Measurements from ENCODE around the gene OR6B1. TPM values are rescaled to one million over a fixed set of nuclear protein-coding genes. Genes with fewer than 3 reads are reported as not detected.

OR6B1 gene
- total RNA-seq, 1 experiment from 2014 or later: not detected

DNA sequence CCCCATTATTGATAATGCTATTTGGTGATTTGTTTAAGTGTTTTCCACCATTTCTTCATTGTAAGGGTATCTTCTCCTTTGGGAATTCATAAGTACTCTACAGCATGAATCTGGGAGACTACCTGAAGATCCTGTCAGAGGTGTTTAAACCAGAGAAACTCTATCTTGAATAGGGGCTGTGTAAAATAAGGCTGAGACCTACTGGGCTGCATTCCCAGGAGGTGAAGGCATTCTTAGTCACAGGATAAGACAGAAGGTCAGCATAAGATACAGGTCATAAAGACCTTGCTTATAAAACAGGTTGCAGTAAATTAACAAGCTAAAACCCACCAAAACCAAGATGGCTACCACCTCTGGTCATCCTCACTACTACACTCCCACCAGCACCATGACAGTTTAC lies 35.3 kb downstream of the OR6B1 start:
- H3K27ac Mint-ChIP-seq (ENCODE audit: low read depth, unreplicated experiment): no peak overlapping the region

DNA sequence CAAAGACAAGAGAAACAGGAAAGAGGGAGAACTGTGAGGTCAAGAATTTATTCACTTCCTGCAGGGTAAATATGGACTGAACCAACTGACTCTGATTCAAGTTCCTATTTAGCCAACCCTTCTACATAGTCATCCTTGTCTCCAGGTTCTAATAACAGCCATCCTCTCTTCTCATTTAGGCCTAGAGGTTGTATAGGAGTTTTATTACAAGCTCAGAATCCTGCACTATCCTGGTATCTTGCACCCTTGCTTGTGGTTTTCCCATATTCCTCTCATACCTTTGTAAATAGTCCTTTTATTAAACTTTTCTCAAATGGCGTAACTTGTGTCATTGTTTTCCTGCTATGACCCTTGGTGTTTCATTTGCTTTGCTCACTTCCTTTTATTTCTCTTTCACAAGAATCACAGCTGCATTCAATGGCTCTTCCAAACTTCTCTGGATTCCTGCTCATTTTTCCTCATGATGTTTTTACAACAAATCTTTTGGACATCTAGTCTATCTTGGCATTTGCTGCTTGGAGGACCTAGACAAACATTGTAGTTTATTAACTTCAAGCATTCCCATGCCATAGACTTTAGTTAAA lies 36.3 kb downstream of the OR6B1 start:
- CTCF ChIA-PET: interaction anchor here (1.0 to 1.4 kb wide), 2 partner anchors 9 to 10 kb away, joined by 3 read pairs; no protein-coding TSS in a partner anchor
- intact Hi-C loops (cut with micrococcal nuclease): no loop called here
- H3K9me3 Mint-ChIP-seq (ENCODE audit: unreplicated experiment): no peaks in the 10 kb centered on the region
- H3K36me3 Mint-ChIP-seq (ENCODE audit: insufficient read depth, unreplicated experiment): no peaks in the 10 kb centered on the region
- DNase-seq (ENCODE audit: unreplicated experiment): no peak
- TF ChIP-seq, protein P1, sequence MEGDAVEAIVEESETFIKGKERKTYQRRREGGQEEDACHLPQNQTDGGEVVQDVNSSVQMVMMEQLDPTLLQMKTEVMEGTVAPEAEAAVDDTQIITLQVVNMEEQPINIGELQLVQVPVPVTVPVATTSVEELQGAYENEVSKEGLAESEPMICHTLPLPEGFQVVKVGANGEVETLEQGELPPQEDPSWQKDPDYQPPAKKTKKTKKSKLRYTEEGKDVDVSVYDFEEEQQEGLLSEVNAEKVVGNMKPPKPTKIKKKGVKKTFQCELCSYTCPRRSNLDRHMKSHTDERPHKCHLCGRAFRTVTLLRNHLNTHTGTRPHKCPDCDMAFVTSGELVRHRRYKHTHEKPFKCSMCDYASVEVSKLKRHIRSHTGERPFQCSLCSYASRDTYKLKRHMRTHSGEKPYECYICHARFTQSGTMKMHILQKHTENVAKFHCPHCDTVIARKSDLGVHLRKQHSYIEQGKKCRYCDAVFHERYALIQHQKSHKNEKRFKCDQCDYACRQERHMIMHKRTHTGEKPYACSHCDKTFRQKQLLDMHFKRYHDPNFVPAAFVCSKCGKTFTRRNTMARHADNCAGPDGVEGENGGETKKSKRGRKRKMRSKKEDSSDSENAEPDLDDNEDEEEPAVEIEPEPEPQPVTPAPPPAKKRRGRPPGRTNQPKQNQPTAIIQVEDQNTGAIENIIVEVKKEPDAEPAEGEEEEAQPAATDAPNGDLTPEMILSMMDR (IDR thresholded peaks at IDR 0.05; ENCODE audit: unreplicated experiment): no peak
- no peak overlapping the region for H3K27ac Mint-ChIP-seq (ENCODE audit: low read depth, unreplicated experiment)
- H3K4me1 Mint-ChIP-seq (ENCODE audit: insufficient read depth, unreplicated experiment): no peaks in the 10 kb centered on the region
- H3K27me3 Mint-ChIP-seq (ENCODE audit: insufficient read depth, unreplicated experiment): peaks cover 30% of the 10 kb centered on the region
- H3K4me3 Mint-ChIP-seq (ENCODE audit: unreplicated experiment): no peak overlapping the region
- no TSS peak for BruUV-seq (replicated peaks)
- POLR2A ChIA-PET: no interaction called here

More for the DNA sequence above, 35.3 kb downstream of the OR6B1 start:
- Mint-ChIP-seq H3K4me1 (ENCODE audit: insufficient read depth, unreplicated experiment) (no peaks in the 10 kb centered on the region), H3K36me3 (ENCODE audit: insufficient read depth, unreplicated experiment) (no peaks in the 10 kb centered on the region), H3K27me3 (ENCODE audit: insufficient read depth, unreplicated experiment) (peaks cover 40% of the 10 kb centered on the region), H3K9me3 (ENCODE audit: unreplicated experiment) (no peaks in the 10 kb centered on the region), H3K4me3 (ENCODE audit: unreplicated experiment) (no peak overlapping the region)
- intact Hi-C loops (cut with micrococcal nuclease): no loop called here
- TF ChIP-seq, protein P1 (IDR thresholded peaks at IDR 0.05; ENCODE audit: unreplicated experiment): no peak
- no peak for DNase-seq (ENCODE audit: unreplicated experiment)
- CTCF ChIA-PET: interaction anchor here (1.0 kb wide), 1 partner anchor 11 kb away, joined by 3 read pairs; no protein-coding TSS in a partner anchor
- no TSS peak for BruUV-seq (replicated peaks)
- POLR2A ChIA-PET: no interaction called here

DNA sequence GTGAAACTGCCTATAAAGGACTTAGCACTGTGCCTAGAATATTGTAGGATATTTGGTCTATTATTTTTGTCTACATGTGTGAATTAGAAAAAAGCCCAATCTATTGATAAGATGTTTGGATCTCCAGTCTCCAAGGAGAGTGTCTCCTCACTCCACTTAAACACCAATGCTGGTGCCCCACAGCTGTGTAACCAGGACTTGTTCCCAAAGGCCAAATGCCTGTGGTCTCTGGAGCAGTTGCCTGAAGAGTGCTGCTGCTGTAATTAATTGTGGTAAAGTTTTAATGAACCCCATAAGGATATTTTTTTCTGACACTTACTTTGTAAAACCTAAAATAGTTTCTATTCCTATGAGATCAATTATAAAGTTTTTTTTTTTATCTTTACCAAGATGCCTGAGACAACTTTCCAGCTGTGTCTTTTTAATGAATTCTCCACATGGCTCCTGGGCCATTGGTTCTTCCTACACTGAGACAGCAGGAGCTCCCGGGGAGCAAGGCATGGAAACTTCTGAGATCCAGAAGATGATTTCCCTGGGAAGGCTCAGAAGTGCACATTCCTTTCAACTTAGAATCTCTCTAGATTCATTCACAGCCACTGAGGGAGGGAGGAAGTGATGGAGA lies 37.4 kb downstream of the OR6B1 start:
- Mint-ChIP-seq H3K9me3 (ENCODE audit: unreplicated experiment) (no peaks in the 10 kb centered on the region), H3K36me3 (ENCODE audit: insufficient read depth, unreplicated experiment) (no peaks in the 10 kb centered on the region)
- CTCF ChIA-PET: interaction anchor here (0.7 to 1.5 kb wide), 4 partner anchors 10 to 25 kb away, joined by 3 to 5 read pairs (median 4); no protein-coding TSS in a partner anchor

DNA sequence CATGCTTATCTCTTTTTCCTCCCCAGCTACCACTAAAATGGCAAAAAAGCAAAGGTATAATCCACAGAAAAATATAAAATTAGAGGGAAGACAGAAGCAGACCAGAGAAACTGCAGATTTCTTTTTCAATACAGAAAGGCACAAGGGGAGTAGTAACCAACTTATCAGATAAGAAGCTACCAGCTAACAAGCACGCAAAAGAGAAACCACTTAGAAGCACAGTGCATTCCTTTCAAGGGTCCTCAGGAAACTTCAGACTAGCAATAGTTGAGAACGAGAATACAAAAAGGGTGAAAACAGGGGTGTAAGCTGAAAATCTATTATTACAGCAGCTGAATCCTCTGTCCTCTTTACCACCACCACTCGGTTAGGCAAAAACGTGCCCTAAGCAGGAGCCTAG lies 38.8 kb downstream of the OR6B1 start:
- DNase-seq (ENCODE audit: unreplicated experiment): no peak
- TF ChIP-seq, protein P1 (IDR thresholded peaks at IDR 0.05; ENCODE audit: unreplicated experiment): no peak
- POLR2A ChIA-PET: no interaction called here
- Mint-ChIP-seq H3K36me3 (ENCODE audit: insufficient read depth, unreplicated experiment) (no peaks in the 10 kb centered on the region), H3K27me3 (ENCODE audit: insufficient read depth, unreplicated experiment) (peaks cover 23% of the 10 kb centered on the region), H3K4me1 (ENCODE audit: insufficient read depth, unreplicated experiment) (no peaks in the 10 kb centered on the region), H3K9me3 (ENCODE audit: unreplicated experiment) (no peaks in the 10 kb centered on the region), H3K4me3 (ENCODE audit: unreplicated experiment) (no peak overlapping the region), H3K27ac (ENCODE audit: low read depth, unreplicated experiment) (no peak overlapping the region)
- no TSS peak for BruUV-seq (replicated peaks)
- CTCF ChIA-PET: no interaction called here
- intact Hi-C loops (cut with micrococcal nuclease): no loop called here

More for the DNA sequence above, 37.4 kb downstream of the OR6B1 start:
- no peak overlapping the region for H3K4me3 Mint-ChIP-seq (ENCODE audit: unreplicated experiment)
- TF ChIP-seq, protein P1 (IDR thresholded peaks at IDR 0.05; ENCODE audit: unreplicated experiment): no peak
- BruUV-seq (replicated peaks): no TSS peak
- no peaks in the 10 kb centered on the region for H3K4me1 Mint-ChIP-seq (ENCODE audit: insufficient read depth, unreplicated experiment)
- no peak for DNase-seq (ENCODE audit: unreplicated experiment)
- no peak overlapping the region for H3K27ac Mint-ChIP-seq (ENCODE audit: low read depth, unreplicated experiment)
- POLR2A ChIA-PET: no interaction called here
- intact Hi-C loops (cut with micrococcal nuclease): no loop called here
- peaks cover 23% of the 10 kb centered on the region for H3K27me3 Mint-ChIP-seq (ENCODE audit: insufficient read depth, unreplicated experiment)
